WI38 (cell line): ENCODE measurements around the gene PLGRKT.

ENCODE experiments used
- H3K4me3 ChIP-seq: 2 replicates; pipeline ENCODE4 v1.5.1; 2011; ENCODE audit warnings: low read depth, mild to moderate bottlenecking, control low read depth, low read length
- TF ChIP-seq, protein P1 (sequence below): IDR thresholded peaks from 2 replicates; pipeline ENCODE4 v1.5.1; 2012; ENCODE audit warnings: low read depth, mild to moderate bottlenecking, control low read depth, low read length

PLGRKT gene

DNA sequence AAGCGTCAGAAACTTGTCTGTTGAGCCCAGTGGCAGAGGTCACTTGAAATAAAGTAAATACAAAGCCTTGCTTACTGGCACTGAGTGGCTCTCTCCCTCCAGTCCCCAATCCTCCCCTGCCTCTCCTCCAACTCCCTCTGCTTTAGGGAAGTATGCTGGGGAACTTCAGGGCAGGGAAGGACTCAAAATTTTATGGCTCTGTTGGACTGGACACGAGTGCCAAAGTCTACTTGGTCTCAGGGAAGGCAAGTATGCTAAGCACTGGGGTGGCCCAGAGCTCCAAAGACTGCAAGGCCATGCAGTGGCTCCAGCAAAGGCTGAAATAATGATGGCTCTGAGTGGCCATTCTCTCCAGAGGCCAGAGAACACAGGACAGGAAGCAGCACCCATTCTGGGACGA is 9.6 kb downstream of the PLGRKT start:
- TF ChIP-seq, protein P1, sequence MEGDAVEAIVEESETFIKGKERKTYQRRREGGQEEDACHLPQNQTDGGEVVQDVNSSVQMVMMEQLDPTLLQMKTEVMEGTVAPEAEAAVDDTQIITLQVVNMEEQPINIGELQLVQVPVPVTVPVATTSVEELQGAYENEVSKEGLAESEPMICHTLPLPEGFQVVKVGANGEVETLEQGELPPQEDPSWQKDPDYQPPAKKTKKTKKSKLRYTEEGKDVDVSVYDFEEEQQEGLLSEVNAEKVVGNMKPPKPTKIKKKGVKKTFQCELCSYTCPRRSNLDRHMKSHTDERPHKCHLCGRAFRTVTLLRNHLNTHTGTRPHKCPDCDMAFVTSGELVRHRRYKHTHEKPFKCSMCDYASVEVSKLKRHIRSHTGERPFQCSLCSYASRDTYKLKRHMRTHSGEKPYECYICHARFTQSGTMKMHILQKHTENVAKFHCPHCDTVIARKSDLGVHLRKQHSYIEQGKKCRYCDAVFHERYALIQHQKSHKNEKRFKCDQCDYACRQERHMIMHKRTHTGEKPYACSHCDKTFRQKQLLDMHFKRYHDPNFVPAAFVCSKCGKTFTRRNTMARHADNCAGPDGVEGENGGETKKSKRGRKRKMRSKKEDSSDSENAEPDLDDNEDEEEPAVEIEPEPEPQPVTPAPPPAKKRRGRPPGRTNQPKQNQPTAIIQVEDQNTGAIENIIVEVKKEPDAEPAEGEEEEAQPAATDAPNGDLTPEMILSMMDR, result no peak
- no peak overlapping the region for H3K4me3 ChIP-seq

GRCh38 chr9:5427005-5427404 is 10.7 kb downstream of the PLGRKT start:
- no peak overlapping the region for H3K4me3 ChIP-seq
- TF ChIP-seq, protein P1, result no peak

DNA sequence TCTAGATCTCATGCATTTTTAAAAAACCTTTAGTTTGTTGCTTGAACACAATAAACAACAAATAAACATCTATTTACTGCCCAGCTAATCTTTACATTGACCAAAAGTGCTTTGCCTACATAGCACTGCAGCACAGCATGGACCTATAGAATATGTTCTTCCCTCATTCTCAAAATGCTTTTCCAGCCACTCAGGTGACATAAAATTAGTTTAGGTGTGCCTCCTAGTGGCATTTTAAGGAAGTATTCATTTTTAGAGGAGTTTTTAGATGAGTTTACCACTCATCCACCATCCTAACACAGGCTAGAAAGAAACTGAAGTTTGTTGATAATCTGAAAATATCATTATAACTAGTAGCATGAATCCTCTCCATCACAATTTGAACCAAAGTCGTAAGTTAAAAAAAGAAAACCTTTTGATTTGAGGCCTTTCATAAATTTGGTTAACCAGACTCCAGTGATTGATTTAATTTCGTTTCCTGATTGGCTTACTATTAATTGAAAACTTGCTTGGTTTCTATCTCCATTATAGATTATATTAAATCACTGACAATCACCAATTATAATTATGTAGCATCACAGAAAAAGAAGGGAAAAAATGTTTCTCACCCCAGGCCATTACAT is 12.6 kb downstream of the PLGRKT start:
- H3K4me3 ChIP-seq, result no peak overlapping the region
- TF ChIP-seq, protein P1, result no peak

GRCh38 chr9:5422276-5422675 is 15.4 kb downstream of the PLGRKT start:
- H3K4me3 ChIP-seq, result no peak overlapping the region
- TF ChIP-seq, protein P1, result no peak

GRCh38 chr9:5421163-5421562 is 16.6 kb downstream of the PLGRKT start:
- H3K4me3 ChIP-seq, result no peak overlapping the region
- TF ChIP-seq, protein P1, result no peak

DNA sequence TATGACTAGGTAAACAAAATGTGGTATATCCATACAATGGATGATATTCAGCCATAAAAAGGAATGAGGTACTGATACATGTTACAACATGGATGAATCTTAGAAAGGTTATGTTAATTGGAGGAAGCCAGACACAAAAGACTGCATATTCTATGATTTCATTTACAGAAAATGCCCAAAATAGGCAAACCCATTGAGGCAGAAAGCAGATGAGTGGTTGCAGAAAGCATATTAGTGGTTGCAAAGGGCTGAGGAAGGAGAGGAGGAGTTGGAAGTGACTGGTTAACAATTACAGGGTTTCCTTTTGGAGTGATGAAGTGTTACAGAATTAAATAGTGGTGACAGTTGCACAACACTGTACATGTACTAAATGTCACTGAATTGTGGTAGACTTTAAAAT is 17.7 kb downstream of the PLGRKT start:
- TF ChIP-seq, protein P1, result no peak

GRCh38 chr9:5418481-5418880 is 19.2 kb downstream of the PLGRKT start:
- TF ChIP-seq, protein P1, result no peak
- no peak overlapping the region for H3K4me3 ChIP-seq

More for the DNA sequence above, 17.7 kb downstream of the PLGRKT start:
- H3K4me3 ChIP-seq, result no peak overlapping the region
